HepG2 (cell line): ENCODE results near the gene CNEP1R1. TPM values are rescaled to one million over a fixed set of nuclear protein-coding genes. Genes with fewer than 3 reads are reported as not detected.

Experiments used
- GATAD1 ChIP-seq: IDR thresholded peaks from 2 replicates; pipeline ENCODE4 v1.6.1; 2016; ENCODE audit warnings: missing genetic modification reagents, missing compliant biosample characterization
- GTF3A ChIP-seq: sonication (generic); formaldehyde crosslinking; conservative IDR thresholded peaks from 2 replicates; pipeline ENCODE4 v1.4.0; 2020; ENCODE audit warnings: mild to moderate bottlenecking, missing genetic modification reagents
- HOXA5 ChIP-seq: sonication (generic); formaldehyde crosslinking; IDR thresholded peaks from 2 replicates; pipeline ENCODE4 v1.4.0; 2020; ENCODE audit warnings: missing genetic modification reagents
- MIER3 ChIP-seq: IDR thresholded peaks from 2 replicates; pipeline ENCODE4 v1.6.1; 2016; ENCODE audit warnings: missing compliant biosample characterization, borderline replicate concordance
- SRY ChIP-seq: sonication (generic); formaldehyde crosslinking; IDR thresholded peaks from 2 replicates; pipeline ENCODE4 v1.8.0; 2022; ENCODE audit warnings: mild to moderate bottlenecking, missing genetic modification reagents
- TAF15 ChIP-seq: fragments of 200-400 bp; formaldehyde crosslinking; IDR thresholded peaks from one replicate; pipeline ENCODE4 v1.6.1; 2018; ENCODE audit warnings: mild to moderate bottlenecking, low read depth, low read length; ENCODE audit not compliant: poor library complexity, severe bottlenecking
- ZNF616 ChIP-seq: sonication (generic); formaldehyde crosslinking; IDR thresholded peaks from 2 replicates; pipeline ENCODE4 v1.5.0; 2020; ENCODE audit warnings: low read depth, mild to moderate bottlenecking, missing genetic modification reagents
- ZNF776 ChIP-seq: sonication (generic); formaldehyde crosslinking; IDR thresholded peaks from 2 replicates; pipeline ENCODE4 v1.4.0; 2020; ENCODE audit warnings: mild to moderate bottlenecking, missing genetic modification reagents
- polyA plus RNA-seq, 8 experiments: library from polyadenylated mRNA; depleted of rRNA in 3 of 8; stranded (reverse) in 7 of 8; unstranded in 1 of 8; fragments of >200 nt; fragmentation: Illumina TruSeq in 4 of 8; extraction: Trizol in 4 of 8; gene quantifications; 2 replicates each; pipeline versions ENCODE4 v1.2.1 to v1.2.3, GENCODE V29; 2011 to 2016; ENCODE audit warnings: low read depth in 4 of 8, missing spikeins in 1 of 8, mixed read lengths in 1 of 8; ENCODE audit not compliant: insufficient read depth in 1 of 8
- total RNA-seq, 5 experiments: library from RNA; depleted of rRNA; stranded (reverse); fragments of >200 nt; fragmentation: Illumina TruSeq; extraction: Trizol; gene quantifications; 2 replicates each; pipeline ENCODE4 v1.2.3, GENCODE V29; 2016; ENCODE audit warnings: low read depth in 1 of 5
- TF ChIP-seq, protein P1 (sequence below): sonication (generic); formaldehyde crosslinking; IDR thresholded peaks from 2 replicates; pipeline ENCODE4 v1.4.0; 2020; ENCODE audit warnings: missing genetic modification reagents
- TF ChIP-seq, protein P2 (sequence below), 2 experiments: sonication (generic) in 1 of 2; formaldehyde crosslinking in 1 of 2; IDR thresholded peaks; 2 replicates each; pipeline versions ENCODE4 v1.6.1 to v1.9.0; 2014 to 2022; ENCODE audit warnings: antibody characterized with exemption in 1 of 2, borderline replicate concordance in 1 of 2, inconsistent platforms in 1 of 2, low read depth in 1 of 2, missing genetic modification reagents in 1 of 2
- TF ChIP-seq, protein P3 (sequence below): sonication (generic); formaldehyde crosslinking; IDR thresholded peaks from 2 replicates; pipeline ENCODE4 v1.4.0; 2020; ENCODE audit warnings: missing genetic modification reagents, mild to moderate bottlenecking, borderline replicate concordance

CNEP1R1 gene
- total and polyA plus RNA-seq, 2 of the 13 experiments (the other 11 are each of a cell fraction or from before 2014, with no cell fraction given) = 23.6 to 26.8 TPM

DNA sequence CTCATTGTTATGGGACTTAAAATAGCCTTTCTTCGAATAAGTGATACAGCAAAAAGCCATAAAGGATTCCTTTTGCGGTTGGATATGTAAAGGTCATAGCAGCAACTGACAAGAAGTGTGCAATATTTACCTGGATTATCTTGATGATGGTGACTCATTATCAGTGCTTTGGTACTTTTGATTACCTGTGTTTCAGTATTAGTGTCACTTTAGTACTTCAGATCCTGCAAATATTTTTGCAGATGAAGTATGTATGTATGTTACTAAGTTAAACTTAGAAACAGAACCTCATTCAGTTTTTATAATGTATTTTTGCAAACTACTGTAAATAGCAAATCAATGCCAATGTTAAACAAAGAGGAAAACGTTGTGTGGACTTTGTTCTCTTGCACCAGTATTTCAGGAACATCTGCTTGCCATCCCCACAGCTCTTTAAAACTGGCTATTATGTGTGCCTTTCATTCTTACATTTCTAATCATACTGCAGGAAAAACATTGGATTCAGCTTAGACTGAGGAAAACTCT, 10.5 kb downstream of the CNEP1R1 start (continued):
- TF ChIP-seq, protein P1, sequence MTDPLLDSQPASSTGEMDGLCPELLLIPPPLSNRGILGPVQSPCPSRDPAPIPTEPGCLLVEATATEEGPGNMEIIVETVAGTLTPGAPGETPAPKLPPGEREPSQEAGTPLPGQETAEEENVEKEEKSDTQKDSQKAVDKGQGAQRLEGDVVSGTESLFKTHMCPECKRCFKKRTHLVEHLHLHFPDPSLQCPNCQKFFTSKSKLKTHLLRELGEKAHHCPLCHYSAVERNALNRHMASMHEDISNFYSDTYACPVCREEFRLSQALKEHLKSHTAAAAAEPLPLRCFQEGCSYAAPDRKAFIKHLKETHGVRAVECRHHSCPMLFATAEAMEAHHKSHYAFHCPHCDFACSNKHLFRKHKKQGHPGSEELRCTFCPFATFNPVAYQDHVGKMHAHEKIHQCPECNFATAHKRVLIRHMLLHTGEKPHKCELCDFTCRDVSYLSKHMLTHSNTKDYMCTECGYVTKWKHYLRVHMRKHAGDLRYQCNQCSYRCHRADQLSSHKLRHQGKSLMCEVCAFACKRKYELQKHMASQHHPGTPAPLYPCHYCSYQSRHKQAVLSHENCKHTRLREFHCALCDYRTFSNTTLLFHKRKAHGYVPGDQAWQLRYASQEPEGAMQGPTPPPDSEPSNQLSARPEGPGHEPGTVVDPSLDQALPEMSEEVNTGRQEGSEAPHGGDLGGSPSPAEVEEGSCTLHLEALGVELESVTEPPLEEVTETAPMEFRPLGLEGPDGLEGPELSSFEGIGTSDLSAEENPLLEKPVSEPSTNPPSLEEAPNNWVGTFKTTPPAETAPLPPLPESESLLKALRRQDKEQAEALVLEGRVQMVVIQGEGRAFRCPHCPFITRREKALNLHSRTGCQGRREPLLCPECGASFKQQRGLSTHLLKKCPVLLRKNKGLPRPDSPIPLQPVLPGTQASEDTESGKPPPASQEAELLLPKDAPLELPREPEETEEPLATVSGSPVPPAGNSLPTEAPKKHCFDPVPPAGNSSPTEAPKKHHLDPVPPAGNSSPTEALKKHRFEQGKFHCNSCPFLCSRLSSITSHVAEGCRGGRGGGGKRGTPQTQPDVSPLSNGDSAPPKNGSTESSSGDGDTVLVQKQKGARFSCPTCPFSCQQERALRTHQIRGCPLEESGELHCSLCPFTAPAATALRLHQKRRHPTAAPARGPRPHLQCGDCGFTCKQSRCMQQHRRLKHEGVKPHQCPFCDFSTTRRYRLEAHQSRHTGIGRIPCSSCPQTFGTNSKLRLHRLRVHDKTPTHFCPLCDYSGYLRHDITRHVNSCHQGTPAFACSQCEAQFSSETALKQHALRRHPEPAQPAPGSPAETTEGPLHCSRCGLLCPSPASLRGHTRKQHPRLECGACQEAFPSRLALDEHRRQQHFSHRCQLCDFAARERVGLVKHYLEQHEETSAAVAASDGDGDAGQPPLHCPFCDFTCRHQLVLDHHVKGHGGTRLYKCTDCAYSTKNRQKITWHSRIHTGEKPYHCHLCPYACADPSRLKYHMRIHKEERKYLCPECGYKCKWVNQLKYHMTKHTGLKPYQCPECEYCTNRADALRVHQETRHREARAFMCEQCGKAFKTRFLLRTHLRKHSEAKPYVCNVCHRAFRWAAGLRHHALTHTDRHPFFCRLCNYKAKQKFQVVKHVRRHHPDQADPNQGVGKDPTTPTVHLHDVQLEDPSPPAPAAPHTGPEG = no peak
- TF ChIP-seq, protein P2, sequence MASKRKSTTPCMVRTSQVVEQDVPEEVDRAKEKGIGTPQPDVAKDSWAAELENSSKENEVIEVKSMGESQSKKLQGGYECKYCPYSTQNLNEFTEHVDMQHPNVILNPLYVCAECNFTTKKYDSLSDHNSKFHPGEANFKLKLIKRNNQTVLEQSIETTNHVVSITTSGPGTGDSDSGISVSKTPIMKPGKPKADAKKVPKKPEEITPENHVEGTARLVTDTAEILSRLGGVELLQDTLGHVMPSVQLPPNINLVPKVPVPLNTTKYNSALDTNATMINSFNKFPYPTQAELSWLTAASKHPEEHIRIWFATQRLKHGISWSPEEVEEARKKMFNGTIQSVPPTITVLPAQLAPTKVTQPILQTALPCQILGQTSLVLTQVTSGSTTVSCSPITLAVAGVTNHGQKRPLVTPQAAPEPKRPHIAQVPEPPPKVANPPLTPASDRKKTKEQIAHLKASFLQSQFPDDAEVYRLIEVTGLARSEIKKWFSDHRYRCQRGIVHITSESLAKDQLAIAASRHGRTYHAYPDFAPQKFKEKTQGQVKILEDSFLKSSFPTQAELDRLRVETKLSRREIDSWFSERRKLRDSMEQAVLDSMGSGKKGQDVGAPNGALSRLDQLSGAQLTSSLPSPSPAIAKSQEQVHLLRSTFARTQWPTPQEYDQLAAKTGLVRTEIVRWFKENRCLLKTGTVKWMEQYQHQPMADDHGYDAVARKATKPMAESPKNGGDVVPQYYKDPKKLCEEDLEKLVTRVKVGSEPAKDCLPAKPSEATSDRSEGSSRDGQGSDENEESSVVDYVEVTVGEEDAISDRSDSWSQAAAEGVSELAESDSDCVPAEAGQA (IDR thresholded peaks at IDR 0.05; ENCODE audit: low read depth) = no peak
- TF ChIP-seq, protein P2 (CRISPR knock-in tag; IDR thresholded peaks at IDR 0.05; ENCODE audit: borderline replicate concordance) = peak; percentile 72; the same call in 1 of the 2 replicates
- TF ChIP-seq ZNF616 (CRISPR knock-in tag) = no peak
- peak; percentile 47; the same call in 1 of the 2 replicates for TF ChIP-seq MIER3
- TF ChIP-seq SRY (CRISPR knock-in tag) = no peak
- no peak for TF ChIP-seq ZNF776 (CRISPR knock-in tag)
- TF ChIP-seq GATAD1 (CRISPR knock-in tag) = peak; percentile 62; the same call in 1 of the 2 replicates
- TF ChIP-seq, protein P3, sequence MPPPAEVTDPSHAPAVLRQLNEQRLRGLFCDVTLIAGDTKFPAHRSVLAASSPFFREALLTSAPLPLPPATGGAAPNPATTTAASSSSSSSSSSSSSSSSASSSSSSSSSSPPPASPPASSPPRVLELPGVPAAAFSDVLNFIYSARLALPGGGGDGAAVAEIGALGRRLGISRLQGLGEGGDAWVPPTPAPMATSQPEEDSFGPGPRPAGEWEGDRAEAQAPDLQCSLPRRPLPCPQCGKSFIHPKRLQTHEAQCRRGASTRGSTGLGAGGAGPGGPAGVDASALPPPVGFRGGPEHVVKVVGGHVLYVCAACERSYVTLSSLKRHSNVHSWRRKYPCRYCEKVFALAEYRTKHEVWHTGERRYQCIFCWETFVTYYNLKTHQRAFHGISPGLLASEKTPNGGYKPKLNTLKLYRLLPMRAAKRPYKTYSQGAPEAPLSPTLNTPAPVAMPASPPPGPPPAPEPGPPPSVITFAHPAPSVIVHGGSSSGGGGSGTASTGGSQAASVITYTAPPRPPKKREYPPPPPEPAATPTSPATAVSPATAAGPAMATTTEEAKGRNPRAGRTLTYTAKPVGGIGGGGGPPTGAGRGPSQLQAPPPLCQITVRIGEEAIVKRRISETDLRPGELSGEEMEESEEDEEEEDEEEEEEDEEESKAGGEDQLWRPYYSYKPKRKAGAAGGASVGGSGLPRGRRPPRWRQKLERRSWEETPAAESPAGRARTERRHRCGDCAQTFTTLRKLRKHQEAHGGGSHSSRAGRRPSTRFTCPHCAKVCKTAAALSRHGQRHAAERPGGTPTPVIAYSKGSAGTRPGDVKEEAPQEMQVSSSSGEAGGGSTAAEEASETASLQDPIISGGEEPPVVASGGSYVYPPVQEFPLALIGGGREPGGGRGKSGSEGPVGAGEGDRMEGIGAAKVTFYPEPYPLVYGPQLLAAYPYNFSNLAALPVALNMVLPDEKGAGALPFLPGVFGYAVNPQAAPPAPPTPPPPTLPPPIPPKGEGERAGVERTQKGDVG (CRISPR knock-in tag) = no peak
- no peak for TF ChIP-seq GTF3A (CRISPR knock-in tag)
- no peak for TF ChIP-seq TAF15
- peak; percentile 82; the same call in 1 of the 2 replicates for TF ChIP-seq HOXA5 (CRISPR knock-in tag)
